HG02852 (cell line): ENCODE results near the gene MAN2A2.

Experiments used
- ATAC-seq: cut with Tn5 transposase; IDR thresholded peaks from one replicate; pipeline ENCODE4 v1.9.1; 2021; ENCODE audit warnings: mild to moderate bottlenecking, moderate library complexity; ENCODE audit not compliant: unreplicated experiment

The MAN2A2 gene

DNA sequence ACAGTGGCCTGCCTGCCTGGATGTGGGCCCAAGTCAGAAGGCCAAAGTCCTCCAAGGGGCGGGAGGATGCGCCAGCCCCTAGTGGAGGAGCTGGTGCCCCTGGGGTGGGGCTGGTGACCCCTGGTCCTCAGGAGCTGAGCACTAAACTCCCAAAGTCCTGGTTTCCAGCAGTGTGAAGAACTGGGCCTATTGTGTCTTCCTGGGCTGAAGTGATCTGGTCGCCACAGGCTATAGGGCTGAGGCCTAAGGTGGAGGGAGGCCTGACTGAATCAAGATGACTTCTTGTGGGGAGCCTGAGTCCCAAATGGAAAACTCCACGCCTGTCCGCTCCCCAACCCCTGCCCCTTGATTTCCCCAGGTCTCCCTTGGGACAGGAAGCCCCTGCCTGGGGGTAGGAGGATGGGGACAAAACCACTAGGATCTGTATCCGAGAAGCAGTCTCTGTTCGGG is 19.6 kb upstream of the MAN2A2 start:
- no peak for ATAC-seq

DNA sequence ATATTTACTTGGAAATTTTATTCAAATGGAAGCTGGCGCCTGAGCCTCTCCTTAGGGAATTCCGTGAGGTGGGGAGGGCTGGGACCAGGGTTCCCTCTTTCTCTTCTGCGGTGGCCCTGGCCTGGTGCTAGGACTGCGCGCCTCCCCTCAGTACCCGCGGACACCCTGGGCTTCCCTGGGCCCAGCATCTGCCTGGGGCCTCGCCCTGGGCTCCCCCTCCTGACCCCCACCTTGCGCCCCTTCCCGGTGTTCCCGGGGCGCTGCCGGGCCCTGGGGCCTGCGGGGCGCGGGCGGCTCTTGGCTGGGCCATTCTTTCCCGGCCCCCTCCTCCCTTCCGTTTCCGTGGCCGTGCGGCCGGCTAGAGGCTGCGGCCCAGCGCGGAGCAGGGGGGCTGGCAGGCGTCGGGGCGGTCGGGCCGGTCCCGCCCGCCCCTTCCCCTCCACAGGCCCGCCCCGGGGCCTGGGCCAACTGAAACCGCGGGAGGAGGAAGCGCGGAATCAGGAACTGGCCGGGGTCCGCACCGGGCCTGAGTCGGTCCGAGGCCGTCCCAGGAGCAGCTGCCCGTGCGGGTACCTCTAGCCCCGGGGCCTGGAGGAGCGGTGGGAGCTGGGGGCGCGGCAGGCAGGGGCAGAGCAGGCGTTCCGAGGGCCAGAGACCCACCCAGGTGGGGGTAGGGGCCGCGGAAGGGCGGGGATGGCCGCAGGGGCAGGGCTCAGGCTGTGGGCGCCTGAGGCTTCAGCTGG is 19.0 kb upstream of the MAN2A2 start, which contains the start of gene FES:
TSS of gene FES (plus strand) at position 529 of the 743 bp plus-strand sequence. CDS start 542 bp downstream, outside the sequence.
- ATAC-seq: no peak

DNA sequence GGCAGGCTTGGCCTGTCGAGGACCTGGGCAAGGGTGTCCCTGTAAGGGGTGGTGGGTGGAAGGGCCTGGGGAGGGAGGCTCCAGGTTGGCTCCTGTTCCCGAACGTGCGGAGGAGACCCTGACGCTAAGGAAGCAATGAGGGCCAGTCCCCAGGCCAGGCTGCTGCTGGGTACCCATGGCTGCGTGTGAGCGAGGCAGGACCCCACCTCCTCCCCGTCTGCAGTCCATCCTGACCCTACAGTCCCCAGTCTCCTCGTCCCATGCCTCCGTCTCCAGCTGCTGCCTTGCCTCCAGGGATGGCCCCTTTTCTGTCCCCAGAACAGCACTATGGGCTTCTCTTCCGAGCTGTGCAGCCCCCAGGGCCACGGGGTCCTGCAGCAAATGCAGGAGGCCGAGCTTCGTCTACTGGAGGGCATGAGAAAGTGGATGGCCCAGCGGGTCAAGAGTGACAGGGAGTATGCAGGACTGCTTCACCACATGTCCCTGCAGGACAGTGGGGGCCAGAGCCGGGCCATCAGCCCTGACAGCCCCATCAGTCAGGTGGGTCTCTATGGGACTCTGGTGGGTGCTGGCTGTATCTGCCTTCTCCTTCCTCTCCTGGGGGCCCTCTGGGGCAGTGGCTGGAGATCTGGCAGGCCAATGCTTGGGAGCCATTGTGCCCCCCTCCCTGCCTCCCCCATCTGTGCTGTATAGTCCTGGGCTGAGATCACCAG is 18.2 kb upstream of the MAN2A2 start:
- ATAC-seq: no peak

DNA sequence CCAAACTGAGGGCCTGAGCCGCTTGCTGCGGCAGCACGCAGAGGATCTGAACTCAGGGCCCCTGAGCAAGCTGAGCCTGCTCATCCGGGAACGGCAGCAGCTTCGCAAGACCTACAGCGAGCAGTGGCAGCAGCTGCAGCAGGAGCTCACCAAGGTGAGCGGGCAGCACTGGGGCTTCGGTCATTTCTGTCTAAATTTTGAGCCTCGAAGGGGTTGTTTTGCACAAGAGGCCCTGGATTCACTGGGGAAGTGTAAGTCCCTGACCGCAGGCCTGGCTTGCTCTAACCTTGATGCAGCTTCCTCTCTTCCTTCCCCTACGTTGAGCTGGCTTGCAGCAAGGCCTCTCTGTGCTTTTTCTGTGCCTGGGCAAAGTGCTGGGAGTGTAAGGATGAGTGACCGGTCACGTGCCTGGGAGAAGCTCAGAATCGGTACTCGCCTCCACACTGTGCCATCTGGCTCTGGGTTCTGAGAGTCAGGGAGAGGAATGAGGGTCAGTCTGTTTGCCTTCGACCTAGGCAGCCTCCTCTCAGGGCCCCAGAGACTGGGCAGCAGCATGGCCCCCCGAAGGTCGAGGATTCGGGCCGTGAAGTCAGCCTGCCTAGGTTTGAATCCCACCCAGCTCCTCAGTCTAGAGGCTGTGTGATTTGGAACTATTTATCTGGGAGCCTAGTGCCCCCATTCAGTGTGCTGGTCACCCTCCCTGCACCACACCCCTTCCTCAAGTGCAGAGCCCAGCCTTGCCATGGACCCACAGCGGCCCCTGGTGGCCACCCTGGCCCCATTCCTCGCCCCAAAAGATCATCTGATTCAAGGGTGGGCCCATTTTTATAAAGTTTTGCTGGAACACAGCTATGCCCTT is 17.4 kb upstream of the MAN2A2 start:
- ATAC-seq: peak; percentile 36

DNA sequence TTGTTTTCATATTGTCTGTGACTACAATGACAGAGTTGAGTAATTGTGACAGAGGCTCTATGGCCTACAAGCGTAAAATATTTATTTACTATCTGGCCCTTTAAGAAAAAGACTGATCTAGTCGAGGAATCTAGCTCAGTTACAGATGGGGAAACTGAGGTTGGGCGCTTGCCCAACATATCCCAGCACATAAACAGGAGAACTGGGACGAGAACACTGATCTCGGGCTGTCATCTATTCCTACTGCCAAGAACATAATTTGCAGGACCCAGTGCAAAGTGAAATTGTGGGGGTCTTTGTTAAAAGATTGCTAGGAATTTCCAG is 16.8 kb upstream of the MAN2A2 start:
- no peak for ATAC-seq

DNA sequence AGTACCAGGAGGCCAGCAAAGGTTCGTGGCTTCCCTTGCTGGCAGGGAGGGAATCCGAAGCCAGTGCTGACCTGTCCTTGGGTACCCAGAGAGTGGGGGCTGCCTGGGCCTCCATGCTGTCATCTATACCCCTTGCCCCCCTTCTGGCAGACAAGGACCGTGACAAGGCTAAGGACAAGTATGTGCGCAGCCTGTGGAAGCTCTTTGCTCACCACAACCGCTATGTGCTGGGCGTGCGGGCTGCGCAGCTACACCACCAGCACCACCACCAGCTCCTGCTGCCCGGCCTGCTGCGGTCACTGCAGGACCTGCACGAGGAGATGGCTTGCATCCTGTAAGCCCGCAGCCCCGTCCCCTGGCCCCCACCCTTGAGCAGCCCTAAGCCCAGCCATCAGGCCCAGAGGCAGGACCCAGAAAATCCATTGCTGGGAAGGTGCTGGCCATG is 16.0 kb upstream of the MAN2A2 start:
- no peak for ATAC-seq

DNA sequence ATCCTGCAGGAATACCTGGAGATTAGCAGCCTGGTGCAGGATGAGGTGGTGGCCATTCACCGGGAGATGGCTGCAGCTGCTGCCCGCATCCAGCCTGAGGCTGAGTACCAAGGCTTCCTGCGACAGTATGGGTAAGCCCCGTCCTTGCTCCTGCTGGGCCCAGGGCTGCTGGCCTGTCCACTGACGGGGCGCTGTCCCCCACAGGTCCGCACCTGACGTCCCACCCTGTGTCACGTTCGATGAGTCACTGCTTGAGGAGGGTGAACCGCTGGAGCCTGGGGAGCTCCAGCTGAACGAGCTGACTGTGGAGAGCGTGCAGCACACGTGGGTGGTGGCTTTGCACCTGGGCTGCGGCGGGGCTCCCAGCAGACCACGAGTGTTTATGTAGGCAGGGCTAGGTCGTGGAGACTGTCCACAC is 13.8 kb upstream of the MAN2A2 start:
- no peak for ATAC-seq

DNA sequence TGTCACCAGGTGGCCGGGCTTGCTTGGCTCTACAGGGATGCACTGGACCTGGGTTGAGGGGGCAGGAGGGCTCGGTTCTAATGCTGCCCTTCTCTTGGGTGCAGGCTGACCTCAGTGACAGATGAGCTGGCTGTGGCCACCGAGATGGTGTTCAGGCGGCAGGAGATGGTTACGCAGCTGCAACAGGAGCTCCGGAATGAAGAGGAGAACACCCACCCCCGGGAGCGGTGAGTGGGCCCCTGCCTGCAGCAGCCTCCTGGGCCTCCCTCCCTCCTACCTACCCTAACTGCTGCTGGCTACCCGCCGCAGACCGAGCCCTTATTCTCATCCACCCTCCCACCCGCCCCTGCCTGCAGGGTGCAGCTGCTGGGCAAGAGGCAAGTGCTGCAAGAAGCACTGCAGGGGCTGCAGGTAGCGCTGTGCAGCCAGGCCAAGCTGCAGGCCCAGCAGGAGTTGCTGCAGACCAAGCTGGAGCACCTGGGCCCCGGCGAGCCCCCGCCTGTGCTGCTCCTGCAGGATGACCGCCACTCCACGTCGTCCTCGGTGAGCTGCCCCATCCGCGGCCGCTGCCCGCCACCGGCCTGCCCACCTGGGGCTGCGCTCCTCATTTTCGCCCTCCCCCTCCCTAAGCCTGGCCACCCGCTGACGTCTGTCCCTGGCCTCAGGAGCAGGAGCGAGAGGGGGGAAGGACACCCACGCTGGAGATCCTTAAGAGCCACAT is 13.2 kb upstream of the MAN2A2 start:
- ATAC-seq: no peak

DNA sequence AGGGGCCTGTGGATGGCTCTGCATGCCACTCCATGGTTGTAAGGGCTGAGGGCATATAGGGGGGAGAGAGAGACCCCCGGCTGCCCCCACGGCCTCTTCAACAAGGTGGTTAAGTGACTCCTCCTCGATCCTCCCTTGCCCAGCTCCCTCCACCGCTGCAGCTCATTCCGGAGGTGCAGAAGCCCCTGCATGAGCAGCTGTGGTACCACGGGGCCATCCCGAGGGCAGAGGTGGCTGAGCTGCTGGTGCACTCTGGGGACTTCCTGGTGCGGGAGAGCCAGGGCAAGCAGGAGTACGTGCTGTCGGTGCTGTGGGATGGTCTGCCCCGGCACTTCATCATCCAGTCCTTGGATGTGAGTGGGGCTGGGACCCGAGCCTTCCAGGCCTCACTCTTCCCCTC is 12.3 kb upstream of the MAN2A2 start:
- no peak for ATAC-seq

DNA sequence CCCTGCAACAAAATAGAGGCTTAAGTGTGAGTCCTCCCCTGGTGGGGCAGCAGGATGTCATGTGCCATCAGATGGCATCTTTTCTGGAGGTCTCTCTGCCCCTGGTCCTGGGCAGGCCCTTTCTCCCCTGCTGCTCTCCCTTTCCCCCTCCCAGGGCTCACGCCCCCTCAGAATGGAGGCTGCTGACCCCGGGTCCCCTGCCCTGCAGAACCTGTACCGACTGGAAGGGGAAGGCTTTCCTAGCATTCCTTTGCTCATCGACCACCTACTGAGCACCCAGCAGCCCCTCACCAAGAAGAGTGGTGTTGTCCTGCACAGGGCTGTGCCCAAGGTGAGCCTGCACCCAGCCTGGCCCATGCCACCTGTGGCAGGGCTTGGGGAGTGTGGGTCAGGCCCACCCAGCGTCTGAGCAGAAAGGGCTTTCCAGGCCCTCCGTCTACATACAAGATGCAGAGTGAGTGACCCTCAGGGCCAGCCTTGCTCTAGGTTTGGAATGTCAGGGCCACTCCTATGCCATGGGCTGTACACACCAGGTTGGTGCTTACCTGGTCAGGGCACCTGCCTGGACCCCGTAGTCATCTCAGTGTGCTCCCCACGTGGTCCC is 11.7 kb upstream of the MAN2A2 start:
- no peak for ATAC-seq

DNA sequence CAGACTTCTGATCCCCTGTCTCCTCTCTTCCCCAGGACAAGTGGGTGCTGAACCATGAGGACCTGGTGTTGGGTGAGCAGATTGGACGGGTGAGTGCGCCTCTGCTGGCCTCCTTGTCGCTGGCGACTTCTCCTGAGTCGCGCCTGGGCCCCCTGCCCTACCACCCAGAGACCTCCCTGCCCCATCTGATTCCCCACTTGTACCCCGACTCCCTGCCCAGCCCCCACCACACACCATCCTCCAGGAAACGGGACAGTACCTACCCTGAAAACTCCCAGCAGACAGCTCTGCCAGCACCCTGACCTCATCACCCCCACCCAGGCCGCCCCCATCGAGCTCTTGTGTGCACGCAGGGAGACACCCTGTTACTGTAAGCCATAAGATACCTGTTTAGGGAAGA is 11.1 kb upstream of the MAN2A2 start:
- ATAC-seq: no peak

DNA sequence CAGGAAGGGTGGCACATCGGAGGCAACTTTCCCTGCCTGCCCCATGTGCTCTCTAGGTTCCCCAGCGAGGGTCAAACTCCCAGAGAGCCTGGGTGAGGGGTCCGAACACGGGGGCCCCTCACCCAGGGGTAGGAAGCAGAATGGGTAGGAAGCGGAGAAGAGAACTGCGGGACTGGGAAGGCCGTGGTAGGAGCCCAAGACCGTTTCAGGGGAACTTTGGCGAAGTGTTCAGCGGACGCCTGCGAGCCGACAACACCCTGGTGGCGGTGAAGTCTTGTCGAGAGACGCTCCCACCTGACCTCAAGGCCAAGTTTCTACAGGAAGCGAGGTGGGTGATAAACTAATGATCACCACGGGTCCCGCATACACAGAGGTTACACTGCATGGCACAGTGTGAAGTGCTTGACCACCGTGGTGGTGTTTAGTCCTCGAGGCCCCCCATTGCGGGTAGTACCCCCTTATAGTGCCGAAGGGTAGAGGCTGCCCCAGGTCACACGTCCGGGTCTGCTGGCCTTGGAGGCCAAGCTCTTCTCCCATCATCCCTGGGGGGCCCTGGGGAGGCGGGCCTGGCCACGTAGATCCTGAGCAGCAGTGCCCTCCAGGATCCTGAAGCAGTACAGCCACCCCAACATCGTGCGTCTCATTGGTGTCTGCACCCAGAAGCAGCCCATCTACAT is 10.5 kb upstream of the MAN2A2 start:
- ATAC-seq: no peak

DNA sequence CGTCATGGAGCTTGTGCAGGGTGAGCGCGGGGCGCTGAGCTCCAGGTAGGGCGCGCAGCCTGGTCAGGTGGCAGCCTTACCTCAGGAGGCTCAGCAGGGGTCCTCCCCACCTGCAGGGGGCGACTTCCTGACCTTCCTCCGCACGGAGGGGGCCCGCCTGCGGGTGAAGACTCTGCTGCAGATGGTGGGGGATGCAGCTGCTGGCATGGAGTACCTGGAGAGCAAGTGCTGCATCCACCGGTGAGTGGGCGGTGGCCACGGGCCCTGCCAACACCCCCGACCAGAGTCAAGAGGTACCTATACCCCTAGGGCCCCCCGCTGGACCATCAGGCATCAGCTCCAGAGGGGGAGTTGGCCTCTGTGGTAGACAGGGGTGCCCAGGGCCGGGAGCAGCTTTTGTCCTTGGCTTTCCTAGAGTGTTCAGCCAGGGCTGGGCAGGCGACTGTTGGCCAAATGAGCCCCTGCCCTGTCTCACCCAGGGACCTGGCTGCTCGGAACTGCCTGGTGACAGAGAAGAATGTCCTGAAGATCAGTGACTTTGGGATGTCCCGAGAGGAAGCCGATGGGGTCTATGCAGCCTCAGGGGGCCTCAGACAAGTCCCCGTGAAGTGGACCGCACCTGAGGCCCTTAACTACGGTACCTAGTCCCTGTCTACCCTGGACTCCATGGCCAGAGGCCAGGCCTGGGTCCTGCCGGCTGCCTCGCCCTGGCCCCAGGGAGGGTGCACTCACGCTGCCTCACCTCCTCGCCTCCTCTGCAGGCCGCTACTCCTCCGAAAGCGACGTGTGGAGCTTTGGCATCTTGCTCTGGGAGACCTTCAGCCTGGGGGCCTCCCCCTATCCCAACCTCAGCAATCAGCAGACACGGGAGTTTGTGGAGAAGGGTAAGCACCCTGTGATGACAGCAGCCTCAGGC is 9.7 kb upstream of the MAN2A2 start:
- ATAC-seq: no peak

DNA sequence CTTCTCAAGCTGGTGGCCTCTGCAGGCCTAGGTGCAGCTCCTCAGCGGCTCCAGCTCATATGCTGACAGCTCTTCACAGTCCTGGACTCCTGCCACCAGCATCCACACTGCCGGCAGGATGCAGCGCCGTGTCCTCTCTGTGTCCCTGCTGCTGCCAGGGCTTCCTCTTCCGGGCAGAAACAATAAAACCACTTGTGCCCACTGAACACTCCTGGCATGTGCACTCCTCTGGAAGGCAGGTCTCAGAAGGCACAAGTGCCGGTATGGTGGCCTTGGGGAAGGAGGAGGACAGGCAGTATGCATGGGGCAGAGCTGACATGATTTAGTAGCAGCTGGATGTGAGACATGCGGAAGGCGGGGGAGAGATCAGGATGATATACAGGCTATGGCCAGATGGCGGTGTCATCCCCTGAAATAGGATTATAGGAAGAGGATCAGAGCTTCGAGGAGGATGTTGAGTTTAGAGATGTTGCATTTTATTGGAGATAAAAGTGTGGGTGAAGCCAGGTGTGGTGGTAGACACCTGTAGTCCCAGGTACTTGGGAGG is 7.5 kb upstream of the MAN2A2 start:
- ATAC-seq: no peak

DNA sequence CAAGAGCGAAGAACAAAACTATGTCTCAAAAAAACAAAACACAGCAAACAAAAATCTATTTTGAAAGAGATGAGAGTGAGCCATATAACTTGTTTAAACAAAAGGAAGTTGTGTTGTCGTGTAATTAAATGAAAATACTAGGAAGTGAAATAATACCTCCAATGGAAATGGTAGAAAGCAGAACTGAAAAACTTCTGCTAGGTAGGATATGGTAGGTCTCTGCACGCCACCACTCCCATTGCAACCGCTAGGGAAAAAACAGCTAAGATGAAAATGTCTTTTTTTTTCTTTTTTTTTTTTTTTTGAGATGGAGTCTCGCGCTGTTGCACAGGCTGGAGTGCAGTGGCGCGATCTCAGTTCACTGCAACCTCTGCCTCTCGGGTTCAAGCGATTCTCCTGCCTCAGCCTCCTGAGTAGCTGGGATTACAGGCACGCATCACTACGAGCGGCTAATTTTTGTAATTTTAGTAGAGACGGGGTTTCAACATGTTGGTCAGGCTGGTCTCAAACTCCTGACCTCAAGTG is 5.9 kb upstream of the MAN2A2 start:
- peak; percentile 61 for ATAC-seq

DNA sequence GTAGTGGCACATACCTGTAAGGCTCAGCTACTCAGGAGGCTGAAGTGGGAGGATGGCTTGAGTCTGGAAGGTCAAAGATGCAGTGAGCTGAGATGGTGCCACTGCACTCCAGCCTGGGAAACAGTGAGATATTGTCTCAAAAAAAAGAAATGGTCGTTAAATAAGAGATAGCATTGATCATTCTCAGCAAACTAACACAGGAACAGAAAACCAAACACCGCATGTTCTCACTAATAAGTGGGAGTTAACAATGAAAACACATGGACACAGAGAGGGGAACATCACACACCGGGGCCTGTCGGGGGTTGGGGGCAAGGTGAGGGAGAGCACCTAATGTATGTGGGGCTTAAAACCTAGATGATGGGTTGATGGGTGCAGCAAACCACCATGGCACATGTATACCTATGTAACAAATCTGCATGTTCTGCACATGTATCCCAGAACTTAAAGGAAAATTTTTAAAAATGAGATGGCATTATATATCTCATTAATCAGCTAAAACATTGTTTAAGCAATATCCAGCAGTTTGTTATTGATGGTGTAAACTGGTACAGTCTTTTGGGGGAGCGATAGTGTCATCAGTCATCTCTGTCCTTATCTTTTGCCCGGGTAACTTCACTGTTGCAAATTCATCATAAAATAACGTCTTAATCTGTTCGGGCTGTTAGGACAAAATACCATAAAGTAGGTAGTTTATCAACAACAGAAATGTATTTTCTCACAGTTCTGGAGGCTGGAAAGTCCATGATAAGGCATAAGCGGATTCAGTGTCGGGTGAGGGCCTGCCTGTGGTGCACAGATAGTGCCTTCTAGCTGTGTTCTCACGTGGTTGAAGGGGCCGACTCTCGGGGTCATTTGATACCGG is 1.7 kb upstream of the MAN2A2 start:
- ATAC-seq: no peak
